ENCODE data around the gene DHX36. TPM values are rescaled to one million over a fixed set of nuclear protein-coding genes. Genes with fewer than 3 reads are reported as not detected.

Gene DHX36
- total RNA-seq, 4 donors from 2014 or later: 36.3 to 115 (median 54.8) TPM

DNA sequence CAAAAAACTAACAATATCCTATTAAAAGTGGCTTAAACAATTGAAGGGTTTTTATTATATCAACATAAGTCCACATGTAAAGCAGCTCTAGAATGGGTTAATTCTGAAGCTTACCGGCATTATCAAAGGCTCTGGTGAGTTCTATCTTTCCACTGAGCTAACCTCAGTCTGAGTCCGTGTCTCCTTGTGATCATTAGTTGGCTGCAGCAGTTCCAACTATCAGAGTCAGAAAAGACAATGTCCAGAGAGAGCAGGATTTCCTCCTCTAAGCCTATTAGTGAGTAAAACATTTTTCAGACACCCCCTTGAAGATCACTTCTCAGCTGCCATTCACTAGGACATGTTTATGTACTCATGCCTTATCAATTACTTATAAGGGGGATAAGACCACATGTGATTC, 49.9 kb downstream of the DHX36 start:
- TF ChIP-seq POLR2AphosphoS5 (IDR thresholded peaks at IDR 0.05) (no peak), EP300 (IDR thresholded peaks at IDR 0.05) (no peak), POLR2A (IDR thresholded peaks at IDR 0.05) (no peak)
- TF ChIP-seq, protein P1, sequence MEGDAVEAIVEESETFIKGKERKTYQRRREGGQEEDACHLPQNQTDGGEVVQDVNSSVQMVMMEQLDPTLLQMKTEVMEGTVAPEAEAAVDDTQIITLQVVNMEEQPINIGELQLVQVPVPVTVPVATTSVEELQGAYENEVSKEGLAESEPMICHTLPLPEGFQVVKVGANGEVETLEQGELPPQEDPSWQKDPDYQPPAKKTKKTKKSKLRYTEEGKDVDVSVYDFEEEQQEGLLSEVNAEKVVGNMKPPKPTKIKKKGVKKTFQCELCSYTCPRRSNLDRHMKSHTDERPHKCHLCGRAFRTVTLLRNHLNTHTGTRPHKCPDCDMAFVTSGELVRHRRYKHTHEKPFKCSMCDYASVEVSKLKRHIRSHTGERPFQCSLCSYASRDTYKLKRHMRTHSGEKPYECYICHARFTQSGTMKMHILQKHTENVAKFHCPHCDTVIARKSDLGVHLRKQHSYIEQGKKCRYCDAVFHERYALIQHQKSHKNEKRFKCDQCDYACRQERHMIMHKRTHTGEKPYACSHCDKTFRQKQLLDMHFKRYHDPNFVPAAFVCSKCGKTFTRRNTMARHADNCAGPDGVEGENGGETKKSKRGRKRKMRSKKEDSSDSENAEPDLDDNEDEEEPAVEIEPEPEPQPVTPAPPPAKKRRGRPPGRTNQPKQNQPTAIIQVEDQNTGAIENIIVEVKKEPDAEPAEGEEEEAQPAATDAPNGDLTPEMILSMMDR (IDR thresholded peaks at IDR 0.05): no peak
- peaks cover 0 to 3% (median 0%) of the 10 kb centered on the region in 3 donors for H3K9me3 ChIP-seq
- peak overlapping the region in 1 of 4 donors; percentile 4 for H3K27ac ChIP-seq
- peaks cover 0 to 72% of the 10 kb centered on the region in 2 donors for H3K36me3 ChIP-seq
- H3K27me3 ChIP-seq: no peaks in the 10 kb centered on the region
- whole genome bisulfite sequencing, 2 donors (ENCODE audit: low coverage in 1 of 2): 18 to 46% methylated on average over 2 of the region's 2 CpGs
- H3K4me3 ChIP-seq: no peak overlapping the region
- peaks cover 0 to 9% (median 0%) of the 10 kb centered on the region in 3 donors for H3K4me1 ChIP-seq
- ATAC-seq: no peak

- WGBS, 2 donors (ENCODE audit: low coverage in 1 of 2): 31 to 48% methylated on average over 2 of the region's 2 CpGs
- Histone ChIP-seq H3K27me3 (no peaks in the 10 kb centered on the region), H3K9me3 (peaks cover 0 to 3% (median 0%) of the 10 kb centered on the region in 3 donors), H3K4me1 (peaks cover 0 to 9% (median 0%) of the 10 kb centered on the region in 3 donors), H3K36me3 (peaks cover 0 to 64% of the 10 kb centered on the region in 2 donors), H3K27ac (peak overlapping the region in 1 of 4 donors; percentile 0), H3K4me3 (no peak overlapping the region)
- TF ChIP-seq EP300 (IDR thresholded peaks at IDR 0.05) (no peak), POLR2AphosphoS5 (IDR thresholded peaks at IDR 0.05) (no peak), POLR2A (IDR thresholded peaks at IDR 0.05) (no peak)
- TF ChIP-seq, protein P1 (IDR thresholded peaks at IDR 0.05): no peak
- ATAC-seq: no peak
These were observed 50.9 kb downstream of the DHX36 start for GRCh38 chr3:154273381-154273780.

DNA sequence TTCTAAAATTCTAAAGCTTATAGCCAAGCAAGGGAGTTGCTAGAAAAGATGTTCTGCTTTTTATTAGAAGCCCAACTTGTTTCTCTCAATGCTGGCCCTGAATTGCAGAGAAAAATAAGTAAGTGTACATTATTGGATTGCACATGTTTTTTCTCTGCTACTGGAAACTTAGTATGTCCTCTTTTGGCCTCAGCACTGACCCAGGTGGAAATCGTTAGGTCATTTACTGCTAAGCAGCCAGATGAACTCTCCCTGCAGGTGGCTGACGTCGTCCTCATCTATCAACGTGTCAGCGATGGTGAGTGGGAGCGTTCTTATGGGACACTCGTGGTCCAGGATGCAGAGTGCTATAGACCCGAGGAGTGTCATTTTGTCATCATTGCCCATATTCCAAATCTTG, 69.8 kb downstream of the DHX36 start:
- H3K36me3 ChIP-seq: peaks cover 6 to 64% of the 10 kb centered on the region in 2 donors
- TF ChIP-seq, protein P1 (IDR thresholded peaks at IDR 0.05): no peak
- TF ChIP-seq POLR2A (IDR thresholded peaks at IDR 0.05): no peak
- TF ChIP-seq POLR2AphosphoS5 (IDR thresholded peaks at IDR 0.05): no peak
- TF ChIP-seq EP300 (IDR thresholded peaks at IDR 0.05): no peak
- peaks cover 0 to 27% (median 0%) of the 10 kb centered on the region in 3 donors for H3K4me1 ChIP-seq
- no peak for ATAC-seq
- no peaks in the 10 kb centered on the region for H3K27me3 ChIP-seq
- 54% methylated on average over 7 to 8 of the region's 8 CpGs for WGBS, 2 donors (ENCODE audit: low coverage in 1 of 2)
- H3K27ac ChIP-seq: no peak overlapping the region
- H3K9me3 ChIP-seq: no peaks in the 10 kb centered on the region
- H3K4me3 ChIP-seq: no peak overlapping the region

DNA sequence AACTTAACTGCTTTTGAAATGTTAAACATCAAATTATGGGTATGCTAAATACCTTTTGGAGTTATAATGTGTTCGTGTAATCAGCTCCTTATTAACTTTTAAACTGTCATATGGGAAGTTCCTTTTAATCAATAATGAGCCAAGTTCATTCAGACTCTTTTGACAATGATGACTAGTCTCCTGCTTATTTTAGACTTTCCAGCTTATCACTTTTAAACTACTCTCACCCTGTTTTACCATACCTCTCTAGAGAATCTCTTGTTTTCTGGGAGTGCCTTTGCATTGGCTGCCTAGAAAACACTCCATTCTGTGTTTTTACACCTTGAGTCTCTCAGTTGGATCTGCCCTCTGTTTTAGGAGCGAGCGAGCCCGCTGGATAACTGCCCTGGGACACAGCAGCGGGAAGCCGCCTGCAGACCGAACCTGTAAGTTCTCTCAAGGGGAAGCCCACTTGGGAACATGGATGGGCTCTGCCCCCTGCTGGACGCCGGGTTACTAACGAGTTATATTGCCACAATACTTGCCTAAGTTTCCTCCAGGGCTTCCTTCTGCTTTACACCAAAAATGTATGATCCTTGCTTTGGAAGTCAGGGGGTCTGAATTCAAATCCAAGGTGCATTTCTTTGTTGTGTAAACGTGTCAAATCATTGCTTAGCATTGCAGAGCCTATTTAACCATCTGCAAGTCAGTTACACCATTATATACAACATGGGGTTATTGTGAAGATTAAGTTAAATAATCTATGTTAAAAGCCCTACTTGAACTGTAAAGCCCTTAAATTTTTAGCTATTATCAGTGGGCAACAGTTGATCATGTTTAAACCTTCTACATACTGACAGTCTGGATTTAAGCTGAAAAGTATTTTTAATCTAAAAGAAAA, 71.3 kb downstream of the DHX36 start:
- 4 to 5% methylated on average over 2 to 11 of the region's 11 CpGs for WGBS, 2 donors (ENCODE audit: low coverage in 1 of 2)
- no peaks in the 10 kb centered on the region for H3K27me3 ChIP-seq
- peaks cover 0 to 49% of the 10 kb centered on the region in 2 donors for H3K36me3 ChIP-seq
- H3K4me1 ChIP-seq: peaks cover 0 to 27% (median 0%) of the 10 kb centered on the region in 3 donors
- no peak for TF ChIP-seq EP300 (IDR thresholded peaks at IDR 0.05)
- TF ChIP-seq, protein P1 (IDR thresholded peaks at IDR 0.05): peak; percentile 89 to 97 (median 94)
- peak; percentile 90 for ATAC-seq
- peak overlapping the region in 1 of 4 donors; percentile 24 for H3K27ac ChIP-seq
- H3K4me3 ChIP-seq: no peak overlapping the region
- no peaks in the 10 kb centered on the region for H3K9me3 ChIP-seq
